Right lobe of liver (tissue), 6 donors: ENCODE data around the gene SRD5A1. TPM values are rescaled to one million over a fixed set of nuclear protein-coding genes. Genes with fewer than 3 reads are reported as not detected.
A peak's percentile ranks its signal among the peaks of the same experiment; 100 is the strongest.

ENCODE experiments used
- ATAC-seq, 4 donors: fragments of 200-7000 bp; cut with Tn5 transposase; one replicate each; pipeline ENCODE4 v1.9.1; 2020; ENCODE audit warnings: mild to moderate bottlenecking in 4 of 4, moderate library complexity in 4 of 4
- DNase-seq, 3 donors: peaks; one replicate each; pipeline ENCODE4 v3.0.0-alpha.2; 2020
- H3K27ac ChIP-seq, 3 donors: fragments of 200-600 bp; one replicate each; pipeline ENCODE4 v1.8.0; 2022
- H3K27me3 ChIP-seq, 2 donors: fragments of 200-600 bp; one replicate each; pipeline ENCODE4 v1.8.0; 2022
- H3K36me3 ChIP-seq, 4 donors: fragments of 200-600 bp; sonication (generic) in 1 of 4; one replicate each; pipeline versions ENCODE4 v1.5.1 to v1.8.0; 2017 to 2022; ENCODE audit warnings: control low read depth in 1 of 4
- H3K4me1 ChIP-seq, 4 donors: fragments of 200-600 bp; sonication (generic) in 1 of 4; one replicate each; pipeline versions ENCODE4 v1.5.1 to v1.8.0; 2017 to 2022; ENCODE audit warnings: control low read depth in 1 of 4
- H3K4me3 ChIP-seq, 3 donors: fragments of 200-600 bp; one replicate each; pipeline ENCODE4 v1.8.0; 2022
- H3K9me3 ChIP-seq, 4 donors: fragments of 200-600 bp; sonication (generic) in 1 of 4; one replicate each; pipeline versions ENCODE4 v1.5.1 to v1.8.0; 2017 to 2022; ENCODE audit warnings: control low read depth in 1 of 4
- CTCF ChIP-seq, 4 donors: fragments of 200-600 bp in 3 of 4; fragments of 450-650 bp in 1 of 4; IDR thresholded peaks; one replicate each; pipeline versions ENCODE4 v1.5.1 to v1.8.0; 2016 to 2022; ENCODE audit warnings: antibody characterized with exemption in 4 of 4, mild to moderate bottlenecking in 2 of 4
- POLR2A ChIP-seq: fragments of 450-650 bp; IDR thresholded peaks from one replicate; pipeline ENCODE4 v1.6.1; 2017; ENCODE audit warnings: antibody characterized with exemption, mild to moderate bottlenecking
- WGBS: methylation state at CpG from one replicate; pipeline ENCODE4 v1.1.6; 2018; ENCODE audit warnings: low coverage, low lambda C conversion rate; ENCODE audit not compliant: insufficient coverage; ENCODE audit errors: missing lambda C conversion rate; 5-methylcytosine and 5-hydroxymethylcytosine counted together
- intact Hi-C, 2 donors: fragments of 100-400 bp; cut with DNase I; formaldehyde crosslinking; loops; one replicate each; pipeline versions ENCODE4 v1.11.2 to v1.14.1; 2022
- total RNA-seq, 6 experiments: library from RNA; depleted of rRNA in 2 of 6; stranded (reverse); fragments of >200 nt in 2 of 6; fragmentation: NEBNext Ultra II Directional in 3 of 6; extraction: Animal tissue kit (Norgen Biotek cat#: 25700) in 3 of 6; gene quantifications; one replicate each; pipeline versions ENCODE4 v1.1.0 to v1.2.4, GENCODE V29; 2016 to 2023
- donor health status: DM: no; HTN: yes; CAD: no.
- donor health status: DM: no; HTN: no; CAD: no.
- donor health status: DM: no; HTN: no; CAD: no.
- donor health status: DM: no; HTN: yes; CAD: no.
- donor health status: DM: no; HTN: yes; CAD: no.

Gene SRD5A1
- total RNA-seq, 6 experiments from 2014 or later = 13.5 to 87.6 (median 52.2) TPM

GRCh38 chr5:6683241-6683640 is 50.0 kb downstream of the SRD5A1 start:
- Histone ChIP-seq H3K27ac (no peak overlapping the region), H3K4me1 (peaks cover 0 to 4% (median 0%) of the 10 kb centered on the region in 4 donors), H3K9me3 (no peaks in the 10 kb centered on the region), H3K36me3 (no peaks in the 10 kb centered on the region), H3K4me3 (no peak overlapping the region), H3K27me3 (no peaks in the 10 kb centered on the region)
- DNase-seq (no peak), ATAC-seq (no peak)
- intact Hi-C loops = no loop called here
- TF ChIP-seq POLR2A = no peak
- TF ChIP-seq CTCF (IDR thresholded peaks at IDR 0.05) = no peak
- 73% methylated on average over 7 of the region's 8 CpGs for WGBS

GRCh38 chr5:6684075-6684474 is 50.8 kb downstream of the SRD5A1 start:
- WGBS = 64% methylated on average over 4 of the region's 4 CpGs
- Histone ChIP-seq H3K9me3 (no peaks in the 10 kb centered on the region), H3K4me1 (no peaks in the 10 kb centered on the region)

GRCh38 chr5:6686501-6686900 is 53.3 kb downstream of the SRD5A1 start:
- ATAC-seq (no peak), DNase-seq (no peak)
- intact Hi-C loops = no loop called here
- Histone ChIP-seq H3K36me3 (no peaks in the 10 kb centered on the region), H3K27me3 (no peaks in the 10 kb centered on the region), H3K9me3 (no peaks in the 10 kb centered on the region), H3K4me1 (no peaks in the 10 kb centered on the region), H3K4me3 (no peak overlapping the region), H3K27ac (no peak overlapping the region)
- WGBS = 44% methylated on average over 5 of the region's 6 CpGs
- no peak for TF ChIP-seq POLR2A
- TF ChIP-seq CTCF (IDR thresholded peaks at IDR 0.05) = no peak

More at GRCh38 chr5:6684075-6684474, 50.8 kb downstream of the SRD5A1 start:
- Histone ChIP-seq H3K36me3 (no peaks in the 10 kb centered on the region), H3K27ac (no peak overlapping the region), H3K4me3 (no peak overlapping the region), H3K27me3 (no peaks in the 10 kb centered on the region)
- DNase-seq = no peak
- intact Hi-C loops = no loop called here
- no peak for TF ChIP-seq CTCF (IDR thresholded peaks at IDR 0.05)
- TF ChIP-seq POLR2A = no peak
- no peak for ATAC-seq

GRCh38 chr5:6686915-6687409 is 53.7 kb downstream of the SRD5A1 start:
- ATAC-seq = peak; percentile 78 to 86 (median 80)
- Histone ChIP-seq H3K36me3 (no peaks in the 10 kb centered on the region), H3K9me3 (no peaks in the 10 kb centered on the region), H3K4me1 (no peaks in the 10 kb centered on the region), H3K27ac (no peak overlapping the region), H3K27me3 (no peaks in the 10 kb centered on the region), H3K4me3 (peak overlapping the region in 2 of 3 donors; percentile 4 to 28)
- WGBS = 6% methylated on average over 22 of the region's 22 CpGs
- intact Hi-C loops = no loop called here
- TF ChIP-seq POLR2A (no peak), CTCF (IDR thresholded peaks at IDR 0.05) (no peak)
- DNase-seq = peak in 1 of 3 donors; percentile 41

GRCh38 chr5:6687505-6687904 is 54.3 kb downstream of the SRD5A1 start:
- 69% methylated on average over 9 of the region's 9 CpGs for WGBS
- intact Hi-C loops = no loop called here
- no peak overlapping the region for H3K4me3 ChIP-seq

More at GRCh38 chr5:6687505-6687904, 54.3 kb downstream of the SRD5A1 start:
- Histone ChIP-seq H3K36me3 (no peaks in the 10 kb centered on the region), H3K4me1 (no peaks in the 10 kb centered on the region), H3K27me3 (no peaks in the 10 kb centered on the region), H3K27ac (no peak overlapping the region), H3K9me3 (no peaks in the 10 kb centered on the region)
- no peak for TF ChIP-seq CTCF (IDR thresholded peaks at IDR 0.05)
- no peak for TF ChIP-seq POLR2A
- DNase-seq (no peak), ATAC-seq (no peak)
